GM18951 (cell line): ENCODE measurements around the gene TLE1.

Experiments
- POLR2A ChIP-seq: IDR thresholded peaks from 4 replicates; pipeline ENCODE4 v1.6.1; 2011; ENCODE audit warnings: mild to moderate bottlenecking; ENCODE audit not compliant: insufficient read length, insufficient read depth; ENCODE audit errors: extremely low read depth
- in situ Hi-C: fragments of 300-500 bp; cut with MboI; formaldehyde crosslinking; loops from one replicate; pipeline ENCODE4 v1.12.0; 2022; ENCODE audit warnings: low sequenced_read_pairs, mixed read lengths, inconsistent platforms; ENCODE audit not compliant: unreplicated experiment

TLE1 gene

DNA sequence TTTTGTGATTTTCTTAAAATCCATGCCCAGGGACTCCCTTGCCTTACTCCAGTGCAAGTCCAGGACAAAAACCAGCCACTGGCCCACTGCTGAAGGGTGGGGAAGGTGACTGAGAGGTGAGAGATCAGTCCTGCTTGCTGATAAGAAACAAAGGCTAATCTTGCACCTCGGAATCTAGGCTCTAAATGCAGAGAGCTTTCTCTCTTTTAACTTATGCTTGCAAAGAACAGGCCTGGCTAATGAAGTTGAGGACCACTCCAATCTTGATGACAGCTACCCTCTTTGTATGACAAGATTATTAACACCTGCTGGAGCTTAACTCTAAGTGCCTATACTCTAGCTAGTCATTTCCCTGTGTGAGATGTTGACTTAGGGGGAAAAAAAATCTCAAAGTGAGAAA lies 8.8 kb downstream of the TLE1 start:
- in situ Hi-C loops = no loop called here
- TF ChIP-seq POLR2A = no peak

DNA sequence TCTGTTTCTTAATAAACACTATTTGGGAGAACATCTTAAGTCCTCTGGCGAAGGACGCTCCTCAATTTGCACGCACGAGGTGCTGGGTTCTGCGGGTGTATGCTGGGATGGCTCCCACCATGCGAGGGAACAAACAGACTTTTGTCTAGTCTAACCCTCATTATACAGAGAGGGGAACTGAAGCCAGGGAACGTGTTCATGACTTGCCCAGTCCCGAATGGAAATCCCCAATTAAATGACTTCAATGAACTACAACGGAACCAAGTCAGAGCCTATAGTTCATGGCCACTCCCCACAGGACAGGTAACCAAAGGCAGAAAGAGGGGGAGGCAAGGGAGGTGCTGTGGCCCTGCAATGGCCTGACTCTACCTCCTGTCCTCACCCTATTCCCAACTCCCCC lies 9.3 kb downstream of the TLE1 start:
- in situ Hi-C loops = no loop called here
- no peak for TF ChIP-seq POLR2A

DNA sequence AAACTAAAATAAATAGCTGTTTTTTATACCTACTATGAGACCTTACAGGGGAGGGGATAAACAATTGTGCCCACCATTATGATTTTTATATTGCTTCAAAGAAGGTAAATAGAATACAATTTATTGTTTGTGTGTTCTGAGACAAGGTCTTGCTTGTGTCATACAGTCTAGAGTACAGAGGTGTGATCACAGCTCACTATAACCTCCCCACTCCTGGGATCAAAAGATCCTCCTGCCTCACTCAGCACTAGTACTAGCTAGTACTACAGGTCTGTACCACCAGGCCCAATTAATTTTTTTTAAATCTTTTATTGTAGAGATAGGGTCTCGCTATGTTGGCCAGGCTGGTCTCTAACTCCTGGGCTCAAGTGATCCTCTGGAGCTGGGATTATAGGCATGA lies 11.3 kb downstream of the TLE1 start:
- in situ Hi-C loops = no loop called here

DNA sequence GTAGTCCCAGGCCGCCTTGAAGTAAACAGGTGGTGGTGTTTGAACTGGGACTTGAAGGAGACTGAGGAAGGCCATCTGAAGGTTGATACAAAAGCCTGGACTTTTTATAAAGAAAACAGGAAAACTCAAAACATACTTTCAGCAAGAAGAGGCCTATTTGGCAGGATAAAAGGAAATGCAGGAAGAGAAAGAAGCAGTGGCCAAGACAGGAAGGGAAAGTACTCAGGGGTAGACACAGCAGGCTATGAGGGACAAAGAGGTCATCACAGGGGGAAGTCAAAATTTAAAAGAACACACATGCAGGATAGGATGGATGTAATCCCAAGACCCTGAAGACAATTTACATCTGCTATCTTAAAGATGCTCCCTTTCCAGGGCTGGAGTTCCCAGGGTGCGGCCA lies 13.0 kb downstream of the TLE1 start:
- in situ Hi-C loops = no loop called here
- TF ChIP-seq POLR2A = no peak

More for the DNA sequence above, 11.3 kb downstream of the TLE1 start:
- TF ChIP-seq POLR2A = no peak

DNA sequence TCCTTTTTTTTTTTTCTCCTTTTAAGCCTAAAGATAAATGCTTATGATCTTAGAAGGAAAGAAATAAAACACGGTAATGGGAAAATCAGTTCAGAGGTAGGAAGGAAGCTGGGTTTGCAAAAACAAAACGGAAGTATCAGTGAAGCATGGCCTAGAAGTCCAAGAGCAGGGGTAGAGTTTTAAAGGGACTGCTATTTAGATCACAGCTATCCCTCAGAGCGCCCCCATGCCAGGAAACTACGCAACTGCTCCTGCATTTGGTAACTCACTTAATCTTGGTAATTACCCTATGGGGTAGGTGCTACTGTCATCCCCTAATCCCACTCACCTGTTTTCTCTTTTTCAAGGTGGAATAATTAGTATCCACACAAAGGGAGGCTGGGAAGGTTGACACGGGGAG lies 16.0 kb downstream of the TLE1 start:
- in situ Hi-C loops = no loop called here
- no peak for TF ChIP-seq POLR2A

DNA sequence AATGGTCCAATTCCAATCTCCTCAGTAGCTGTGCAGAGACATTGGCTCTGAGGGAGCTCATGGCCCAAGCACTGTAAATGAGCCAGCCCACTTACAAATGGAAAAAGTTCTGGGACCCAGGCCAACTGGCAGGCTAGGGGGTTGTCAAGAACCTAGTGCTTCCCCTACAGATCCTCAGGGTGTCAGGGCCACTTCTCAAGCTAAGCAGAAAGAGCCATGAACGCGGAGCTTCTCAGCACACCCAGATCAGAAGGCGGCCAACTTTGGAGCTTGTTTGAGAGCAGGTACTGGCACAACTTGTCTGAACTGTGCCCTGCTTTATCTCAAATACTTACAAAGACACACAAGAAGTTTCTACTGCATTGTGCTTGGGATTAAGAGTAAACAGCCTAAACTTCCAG lies 17.5 kb downstream of the TLE1 start:
- no peak for TF ChIP-seq POLR2A
- in situ Hi-C loops = no loop called here

DNA sequence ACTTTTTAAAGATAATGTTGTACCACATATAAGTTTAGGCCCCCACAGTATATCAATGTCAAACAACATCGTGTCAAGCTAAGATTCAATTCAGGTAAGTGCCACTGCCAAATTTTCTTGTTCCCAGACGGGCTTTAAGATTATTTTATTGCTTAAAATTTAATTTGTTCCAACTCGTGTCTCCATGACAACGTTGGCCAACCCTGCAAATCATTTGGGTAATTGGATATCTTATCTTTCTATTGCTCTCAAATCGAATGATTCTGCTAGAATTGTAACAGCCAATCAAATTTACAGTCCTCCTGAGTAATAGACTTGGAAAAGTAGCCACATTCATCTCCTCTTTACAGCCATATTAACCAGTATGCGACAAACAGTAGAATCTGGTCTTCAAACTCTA lies 19.5 kb downstream of the TLE1 start:
- in situ Hi-C loops = no loop called here
- no peak for TF ChIP-seq POLR2A

DNA sequence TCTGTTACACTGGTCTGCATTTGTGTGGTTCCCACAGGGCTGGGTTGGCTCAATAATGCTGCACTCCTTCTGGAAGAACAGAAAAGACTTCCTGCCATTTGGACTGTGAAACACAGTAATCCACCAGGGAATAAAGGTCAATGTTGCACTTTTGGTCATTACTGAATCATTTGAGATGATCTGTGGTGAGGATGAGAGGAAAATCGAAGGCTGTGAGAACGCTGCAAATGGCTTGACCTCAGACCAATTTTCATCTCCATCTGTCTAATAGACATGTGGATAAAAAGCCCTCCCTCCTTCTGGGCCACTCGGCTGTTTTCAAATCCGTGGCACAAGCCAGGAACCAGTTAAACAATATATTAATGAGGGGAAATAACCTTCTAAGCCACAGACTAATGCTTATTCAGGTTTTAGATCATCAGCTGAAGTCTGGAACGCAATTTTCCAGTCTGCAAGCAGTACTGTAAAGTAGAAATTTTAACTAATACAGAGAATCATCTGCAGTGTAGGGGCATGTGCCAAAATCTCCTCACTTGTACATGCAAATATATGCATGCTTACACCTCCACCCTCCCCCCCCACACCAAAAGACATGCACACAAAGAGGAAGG lies 20.2 kb downstream of the TLE1 start:
- no peak for TF ChIP-seq POLR2A
- in situ Hi-C loops = no loop called here

DNA sequence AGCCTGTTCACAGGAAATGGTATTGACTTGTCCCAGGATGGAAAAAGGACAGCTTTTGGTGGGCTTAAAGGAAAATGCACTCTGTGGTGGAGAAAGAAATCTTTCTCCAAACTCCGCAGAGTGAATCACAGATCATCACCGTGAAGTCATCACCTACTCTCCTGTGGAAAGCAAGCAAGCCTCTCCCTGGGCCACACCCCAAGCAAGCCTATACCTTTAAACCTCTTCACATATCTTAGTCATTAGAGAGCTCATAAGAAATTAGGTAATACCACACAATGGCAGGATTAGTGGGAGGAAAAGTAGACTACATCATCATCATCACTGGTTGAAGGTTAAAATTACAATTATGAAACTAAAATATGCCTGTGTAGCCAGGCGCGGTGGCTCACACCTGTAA lies 23.2 kb downstream of the TLE1 start:
- no peak for TF ChIP-seq POLR2A
- in situ Hi-C loops = no loop called here

DNA sequence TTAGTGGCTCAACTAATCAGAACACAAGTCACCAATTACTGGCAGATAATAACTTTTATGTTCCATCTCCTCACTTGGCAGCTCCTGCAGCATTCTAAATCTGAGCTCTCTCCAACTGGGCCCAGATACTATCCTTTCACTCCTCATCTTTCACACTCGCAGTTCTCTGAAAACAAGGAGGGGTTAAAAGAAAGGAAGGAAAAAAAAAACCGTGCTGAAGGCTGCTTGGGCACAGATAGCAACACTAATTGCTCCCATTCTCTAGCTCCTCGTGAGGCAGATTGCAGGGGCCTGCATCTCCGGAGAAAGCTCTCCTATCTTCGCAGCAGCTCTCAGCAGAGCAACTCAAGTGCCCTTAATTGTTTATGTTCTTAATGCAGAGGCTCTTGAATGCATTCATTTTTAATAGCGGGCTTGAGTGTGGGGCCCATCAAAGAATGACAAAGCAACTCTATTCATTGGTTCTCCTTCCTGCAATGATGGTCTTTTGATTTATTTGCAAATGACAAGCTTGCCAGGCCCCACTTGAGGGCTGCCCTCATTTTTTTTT lies 23.9 kb downstream of the TLE1 start:
- no peak for TF ChIP-seq POLR2A
- in situ Hi-C loops = no loop called here

DNA sequence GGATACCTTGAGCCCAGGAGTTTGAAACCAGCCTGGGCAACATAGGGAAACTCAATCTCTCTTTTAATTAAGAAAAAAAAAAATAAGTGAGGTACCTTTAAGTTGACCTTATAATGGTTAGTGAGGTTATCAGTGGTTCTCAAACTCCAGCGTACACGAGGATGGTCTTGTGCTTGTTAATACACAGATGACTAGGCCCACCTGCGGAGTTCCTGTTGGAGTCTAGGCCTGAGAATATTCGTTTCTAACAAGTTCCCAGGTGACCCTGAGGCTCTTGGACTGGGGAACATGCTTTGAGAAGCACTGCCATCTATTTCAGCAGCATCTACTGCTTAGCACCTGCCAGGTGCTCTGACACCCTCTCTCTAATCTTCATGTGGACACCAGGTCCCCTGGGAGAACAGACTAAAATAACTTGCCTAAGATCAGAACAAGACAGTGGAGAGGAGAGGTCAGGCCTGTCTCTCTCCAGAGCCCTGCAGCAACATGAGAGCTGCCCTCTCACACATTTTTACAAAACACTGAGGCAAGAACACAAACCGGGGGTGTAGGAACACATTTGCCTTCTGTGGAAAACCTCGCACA lies 24.6 kb downstream of the TLE1 start:
- in situ Hi-C loops = no loop called here

DNA sequence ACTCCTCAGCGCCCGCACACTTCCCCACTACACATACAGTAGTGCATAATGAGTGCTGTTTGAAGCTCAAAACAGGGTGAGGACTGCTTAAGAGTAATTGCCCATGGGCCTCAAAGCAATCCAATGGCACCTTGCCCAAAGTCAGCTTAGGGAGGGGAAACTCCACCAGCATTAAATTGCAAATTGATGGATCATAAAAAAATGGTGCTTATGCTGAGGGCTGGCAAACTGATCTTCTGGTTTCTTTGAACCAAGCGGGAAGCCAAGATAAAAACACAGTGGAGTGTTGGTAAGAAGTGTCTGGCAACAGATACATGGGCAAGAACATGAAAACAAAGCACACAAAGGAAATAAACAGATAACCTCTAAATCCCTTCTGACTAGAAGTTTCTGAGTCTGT lies 28.0 kb downstream of the TLE1 start:
- in situ Hi-C loops = no loop called here
- TF ChIP-seq POLR2A = no peak

More for the DNA sequence above, 24.6 kb downstream of the TLE1 start:
- TF ChIP-seq POLR2A = no peak

DNA sequence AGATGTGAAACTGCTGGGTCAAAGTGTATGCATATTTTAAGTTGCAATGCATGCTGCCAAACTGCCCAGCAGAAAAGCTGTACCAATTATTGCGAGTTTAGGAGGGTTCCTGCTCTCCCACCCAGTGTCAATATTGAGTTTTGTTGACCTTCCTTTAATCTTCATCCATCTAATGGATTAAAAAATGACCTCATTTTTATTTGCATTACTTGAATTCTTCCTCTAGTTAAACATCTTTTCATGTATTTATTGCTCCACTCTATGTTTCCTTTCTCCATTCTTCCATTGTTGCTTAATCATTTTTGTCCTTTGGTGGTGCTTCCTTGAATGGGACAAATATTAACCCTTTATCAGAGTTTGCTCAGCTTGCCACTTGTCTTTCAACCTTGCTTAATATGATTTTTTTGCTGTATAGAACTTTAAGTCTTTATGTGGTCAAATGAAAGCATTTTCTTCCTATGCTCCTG lies 32.4 kb downstream of the TLE1 start:
- in situ Hi-C loops = no loop called here
- no peak for TF ChIP-seq POLR2A

DNA sequence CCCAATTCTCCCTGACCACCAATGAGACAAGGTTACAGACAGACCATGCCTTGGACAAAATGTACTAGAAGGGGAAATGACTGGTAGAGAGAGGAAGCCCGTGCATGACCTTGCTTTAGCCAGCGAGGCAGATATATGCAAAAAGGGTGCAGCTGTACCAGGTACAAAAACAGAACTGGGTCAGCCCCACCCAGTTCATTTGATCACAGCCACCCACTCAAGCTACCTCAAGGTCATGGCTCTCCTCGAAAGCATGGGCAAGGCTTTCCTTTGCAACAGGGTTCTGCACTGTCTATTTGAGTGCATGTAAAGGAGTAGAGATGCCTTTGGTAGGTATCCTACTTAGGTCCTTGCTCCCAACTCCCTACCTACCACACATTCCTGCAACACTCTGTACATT lies 33.3 kb downstream of the TLE1 start:
- no peak for TF ChIP-seq POLR2A
- in situ Hi-C loops = no loop called here
